ENCODE measurements around the gene RGS19. TPM values are rescaled to one million over a fixed set of nuclear protein-coding genes. Genes with fewer than 3 reads are reported as not detected.

Gene RGS19
- polyA plus RNA-seq, 3 donors from 2014 or later: 124 to 171 (median 132) TPM

- H3K4me3 Mint-ChIP-seq: peak overlapping the region; percentile 17 to 65 (median 52)
- H3K27me3 Mint-ChIP-seq (ENCODE audit: low read depth in 3 of 3): peaks cover 5 to 10% (median 10%) of the 10 kb centered on the region in 3 donors
- H3K27ac Mint-ChIP-seq: peak overlapping the region in 2 of 6 donors; percentile 48 to 69
- H3K9me3 Mint-ChIP-seq: no peaks in the 10 kb centered on the region
- no peak for DNase-seq
- no peaks in the 10 kb centered on the region for H3K36me3 Mint-ChIP-seq
- peaks cover 25 to 26% of the 10 kb centered on the region in 2 donors for H3K4me1 Mint-ChIP-seq
These were observed 2.9 kb upstream of the RGS19 start for GRCh38 chr20:64082126-64082731.

GRCh38 chr20:64081624-64081964, 2.3 kb upstream of the RGS19 start:
- H3K9me3 Mint-ChIP-seq: no peaks in the 10 kb centered on the region
- no peaks in the 10 kb centered on the region for H3K36me3 Mint-ChIP-seq
- H3K27ac Mint-ChIP-seq: peak overlapping the region in 4 of 6 donors; percentile 48 to 69 (median 64)
- H3K27me3 Mint-ChIP-seq (ENCODE audit: low read depth in 3 of 3): peaks cover 5 to 10% (median 10%) of the 10 kb centered on the region in 3 donors
- DNase-seq: no peak
- peaks cover 26 to 28% of the 10 kb centered on the region in 2 donors for H3K4me1 Mint-ChIP-seq
- peak overlapping the region; percentile 11 to 65 (median 50) for H3K4me3 Mint-ChIP-seq

- Mint-ChIP-seq H3K27ac (peak overlapping the region; percentile 73 to 90 (median 83)), H3K4me3 (peak overlapping the region; percentile 78 to 87 (median 80)), H3K9me3 (no peaks in the 10 kb centered on the region), H3K36me3 (no peaks in the 10 kb centered on the region), H3K27me3 (ENCODE audit: low read depth in 3 of 3) (peaks cover 3 to 10% (median 10%) of the 10 kb centered on the region in 3 donors), H3K4me1 (peaks cover 26 to 31% of the 10 kb centered on the region in 2 donors)
- DNase-seq: no peak
These were observed 1.7 kb upstream of the RGS19 start for GRCh38 chr20:64080813-64081623.

GRCh38 chr20:64080013-64080812, 895 bp upstream of the RGS19 start, which contains the start of gene OPRL1:
TSS of gene OPRL1 (plus strand) at chr20:64080082. CDS start at chr20:64092721, 12,639 bp downstream.
- Mint-ChIP-seq H3K9me3 (no peaks in the 10 kb centered on the region), H3K4me3 (peak within 1 kb of the TSS; percentile 88 to 93 (median 91)), H3K36me3 (no peaks in the 10 kb centered on the region), H3K4me1 (peaks cover 26 to 35% of the 10 kb centered on the region in 2 donors), H3K27ac (peak within 1 kb of the TSS; percentile 79 to 93 (median 88)), H3K27me3 (ENCODE audit: low read depth in 3 of 3) (peaks cover 0 to 10% (median 6%) of the 10 kb centered on the region in 3 donors)
- peak in 2 of 3 donors; percentile 38 to 49 for DNase-seq

GRCh38 chr20:64078934-64079272, 415 bp downstream of the RGS19 start:
- no peak for DNase-seq
- no peaks in the 10 kb centered on the region for H3K9me3 Mint-ChIP-seq
- peak overlapping the region; percentile 88 to 93 (median 91) for H3K4me3 Mint-ChIP-seq
- H3K27ac Mint-ChIP-seq: peak overlapping the region; percentile 65 to 93 (median 80)
- no peaks in the 10 kb centered on the region for H3K36me3 Mint-ChIP-seq
- peaks cover 0 to 5% (median 0%) of the 10 kb centered on the region in 3 donors for H3K27me3 Mint-ChIP-seq (ENCODE audit: low read depth in 3 of 3)
- H3K4me1 Mint-ChIP-seq: peaks cover 21 to 32% of the 10 kb centered on the region in 2 donors

- H3K27me3 Mint-ChIP-seq (ENCODE audit: low read depth in 3 of 3): peaks cover 0 to 5% (median 0%) of the 10 kb centered on the region in 3 donors
These were observed 1.3 kb downstream of the RGS19 start for GRCh38 chr20:64077876-64078551.

GRCh38 chr20:64077541-64077875, 1.8 kb downstream of the RGS19 start:
- peaks cover 16 to 26% of the 10 kb centered on the region in 2 donors for H3K4me1 Mint-ChIP-seq
- peaks cover 0 to 3% (median 3%) of the 10 kb centered on the region in 3 donors for H3K36me3 Mint-ChIP-seq
- H3K27me3 Mint-ChIP-seq (ENCODE audit: low read depth in 3 of 3): peaks cover 0 to 5% (median 0%) of the 10 kb centered on the region in 3 donors
- DNase-seq: no peak
- H3K27ac Mint-ChIP-seq: peak overlapping the region; percentile 65 to 93 (median 80)
- no peaks in the 10 kb centered on the region for H3K9me3 Mint-ChIP-seq
- H3K4me3 Mint-ChIP-seq: peak overlapping the region; percentile 88 to 93 (median 91)

More at GRCh38 chr20:64077876-64078551, 1.3 kb downstream of the RGS19 start:
- Mint-ChIP-seq H3K4me1 (peaks cover 20 to 29% of the 10 kb centered on the region in 2 donors), H3K36me3 (peaks cover 0 to 3% (median 2%) of the 10 kb centered on the region in 3 donors), H3K4me3 (peak overlapping the region; percentile 88 to 93 (median 91)), H3K9me3 (no peaks in the 10 kb centered on the region), H3K27ac (peak overlapping the region; percentile 65 to 93 (median 80))
- peak; percentile 48 to 62 (median 53) for DNase-seq

GRCh38 chr20:64077094-64077493, 2.2 kb downstream of the RGS19 start:
- H3K9me3 Mint-ChIP-seq: no peaks in the 10 kb centered on the region
- H3K27me3 Mint-ChIP-seq (ENCODE audit: low read depth in 3 of 3): peaks cover 0 to 5% (median 0%) of the 10 kb centered on the region in 3 donors
- H3K4me1 Mint-ChIP-seq: peaks cover 16 to 25% of the 10 kb centered on the region in 2 donors
- peak in 1 of 3 donors; percentile 16 for DNase-seq
- H3K4me3 Mint-ChIP-seq: peak overlapping the region; percentile 88 to 93 (median 91)
- H3K36me3 Mint-ChIP-seq: peaks cover 0 to 3% (median 3%) of the 10 kb centered on the region in 3 donors
- H3K27ac Mint-ChIP-seq: peak overlapping the region in 5 of 6 donors; percentile 61 to 93 (median 80)

GRCh38 chr20:64076061-64076997, 3.0 kb downstream of the RGS19 start:
- peaks cover 0 to 3% (median 3%) of the 10 kb centered on the region in 3 donors for H3K36me3 Mint-ChIP-seq
- peak overlapping the region in 1 of 5 donors; percentile 29 for H3K4me3 Mint-ChIP-seq
- no peak for DNase-seq
- peaks cover 16 to 25% of the 10 kb centered on the region in 2 donors for H3K4me1 Mint-ChIP-seq
- peaks cover 0 to 2% (median 0%) of the 10 kb centered on the region in 3 donors for H3K27me3 Mint-ChIP-seq (ENCODE audit: low read depth in 3 of 3)
- H3K27ac Mint-ChIP-seq: peak overlapping the region in 2 of 6 donors; percentile 23 to 86
- no peaks in the 10 kb centered on the region for H3K9me3 Mint-ChIP-seq

GRCh38 chr20:64075556-64075955, 3.8 kb downstream of the RGS19 start:
- H3K27ac Mint-ChIP-seq: peak overlapping the region in 2 of 6 donors; percentile 23 to 39

GRCh38 chr20:64074963-64075362, 4.4 kb downstream of the RGS19 start:
- no peak for DNase-seq
- Mint-ChIP-seq H3K4me1 (peaks cover 8 to 18% of the 10 kb centered on the region in 2 donors), H3K4me3 (no peak overlapping the region), H3K27me3 (ENCODE audit: low read depth in 3 of 3) (no peaks in the 10 kb centered on the region), H3K27ac (peak overlapping the region in 1 of 6 donors; percentile 43), H3K9me3 (no peaks in the 10 kb centered on the region), H3K36me3 (peaks cover 0 to 3% (median 3%) of the 10 kb centered on the region in 3 donors)

More at GRCh38 chr20:64075556-64075955, 3.8 kb downstream of the RGS19 start:
- H3K36me3 Mint-ChIP-seq: peaks cover 0 to 3% (median 3%) of the 10 kb centered on the region in 3 donors
- DNase-seq: no peak
- H3K9me3 Mint-ChIP-seq: no peaks in the 10 kb centered on the region
- H3K27me3 Mint-ChIP-seq (ENCODE audit: low read depth in 3 of 3): peaks cover 0 to 2% (median 0%) of the 10 kb centered on the region in 3 donors
- H3K4me1 Mint-ChIP-seq: peaks cover 13 to 23% of the 10 kb centered on the region in 2 donors
- H3K4me3 Mint-ChIP-seq: peak overlapping the region in 1 of 5 donors; percentile 30
